ENCODE results near the gene RB1. TPM values are rescaled to one million over a fixed set of nuclear protein-coding genes. Genes with fewer than 3 reads are reported as not detected.

RB1 gene
- polyA plus RNA-seq, 3 donors: 18.4 to 38.8 (median 29.9) TPM

- intact Hi-C loops (cut with micrococcal nuclease): loop anchor here (5.0 kb wide), 2 partner anchors 80 to 85 kb away; no protein-coding TSS in a partner anchor
- H3K9me3 Mint-ChIP-seq: peaks cover 0 to 2% (median 0%) of the 10 kb centered on the region in 7 donors
Measured at GRCh38 chr13:48492096-48492440, 188.5 kb downstream of the RB1 start.

GRCh38 chr13:48492470-48493065, 189.0 kb downstream of the RB1 start:
- Mint-ChIP-seq H3K9me3 (no peaks in the 10 kb centered on the region), H3K36me3 (peaks cover 42 to 52% of the 10 kb centered on the region in 2 donors), H3K27ac (no peak overlapping the region), H3K4me3 (no peak overlapping the region), H3K4me1 (peaks cover 45% of the 10 kb centered on the region), H3K27me3 (ENCODE audit: low read depth in 3 of 3) (no peaks in the 10 kb centered on the region)
- H3K9me3 ChIP-seq (replicated peaks in 1 of 2; ENCODE audit: control insufficient read depth in 1 of 2, insufficient read depth in 1 of 2, low read length in 2 of 2): no peaks in the 10 kb centered on the region
- H3K36me3 ChIP-seq (replicated peaks in 1 of 2; ENCODE audit: control insufficient read depth in 1 of 2, insufficient read depth in 2 of 2, low read length in 2 of 2): peaks cover 29 to 56% of the 10 kb centered on the region in 2 donors
- peak; percentile 84 to 91 (median 90) for DNase-seq
- H4K20me1 ChIP-seq (ENCODE audit: insufficient read depth, low read length): no peaks in the 10 kb centered on the region
- H3K27ac ChIP-seq (ENCODE audit: low read depth in 1 of 2, low read length in 2 of 2): peak overlapping the region; percentile 91 to 92
- intact Hi-C loops (cut with micrococcal nuclease): loop anchor here (5.0 kb wide), 2 partner anchors 80 to 85 kb away; no protein-coding TSS in a partner anchor
- H3K4me1 ChIP-seq (ENCODE audit: control insufficient read depth in 1 of 2, insufficient read depth in 2 of 2, low read length in 2 of 2): peaks cover 62 to 77% of the 10 kb centered on the region in 2 donors
- H3K4me2 ChIP-seq (replicated peaks; ENCODE audit: extremely low read depth, low read length, poor library complexity, severe bottlenecking): peak overlapping the region; percentile 73
- TF ChIP-seq CTCF (IDR thresholded peaks at IDR 0.05): no peak
- H3K9ac ChIP-seq (ENCODE audit: insufficient read depth, low read length, poor library complexity, severe bottlenecking): peak overlapping the region; percentile 63
- peak overlapping the region; percentile 41 for H2AFZ ChIP-seq (ENCODE audit: insufficient read depth, low read depth, low read length, poor library complexity, severe bottlenecking)
- peaks cover 39% of the 10 kb centered on the region for H3K79me2 ChIP-seq (ENCODE audit: insufficient read depth, low read length)
- no peaks in the 10 kb centered on the region for H3K27me3 ChIP-seq (ENCODE audit: control insufficient read depth in 2 of 2, insufficient read depth in 2 of 2, low read length in 2 of 2)
- under 1% methylated on average over 16 of the region's 16 CpGs for WGBS (ENCODE audit: insufficient coverage)
- peak overlapping the region; percentile 34 to 69 (median 36) for H3K4me3 ChIP-seq (replicated peaks in 1 of 3; ENCODE audit: low read depth in 2 of 3, low read length in 3 of 3)

More at GRCh38 chr13:48492096-48492440, 188.5 kb downstream of the RB1 start:
- H3K27me3 ChIP-seq (ENCODE audit: control insufficient read depth in 2 of 2, insufficient read depth in 2 of 2, low read length in 2 of 2): no peaks in the 10 kb centered on the region
- WGBS (ENCODE audit: insufficient coverage): 0% methylated on average over 1 of the region's 1 CpG
- peaks cover 42 to 53% of the 10 kb centered on the region in 2 donors for H3K36me3 Mint-ChIP-seq
- no peaks in the 10 kb centered on the region for H3K27me3 Mint-ChIP-seq (ENCODE audit: low read depth in 3 of 3)
- H3K79me2 ChIP-seq (ENCODE audit: insufficient read depth, low read length): peaks cover 39% of the 10 kb centered on the region
- H3K4me2 ChIP-seq (replicated peaks; ENCODE audit: extremely low read depth, low read length, poor library complexity, severe bottlenecking): peak overlapping the region; percentile 73
- no peaks in the 10 kb centered on the region for H3K9me3 ChIP-seq (replicated peaks in 1 of 2; ENCODE audit: control insufficient read depth in 1 of 2, insufficient read depth in 1 of 2, low read length in 2 of 2)
- peak overlapping the region; percentile 63 for H3K9ac ChIP-seq (ENCODE audit: insufficient read depth, low read length, poor library complexity, severe bottlenecking)
- H3K4me1 ChIP-seq (ENCODE audit: control insufficient read depth in 1 of 2, insufficient read depth in 2 of 2, low read length in 2 of 2): peaks cover 62 to 81% of the 10 kb centered on the region in 2 donors
- H3K27ac ChIP-seq (ENCODE audit: low read depth in 1 of 2, low read length in 2 of 2): peak overlapping the region; percentile 91 to 92
- H3K4me3 Mint-ChIP-seq: no peak overlapping the region
- no peak for TF ChIP-seq CTCF (IDR thresholded peaks at IDR 0.05)
- H3K27ac Mint-ChIP-seq: no peak overlapping the region
- peak overlapping the region; percentile 41 for H2AFZ ChIP-seq (ENCODE audit: insufficient read depth, low read depth, low read length, poor library complexity, severe bottlenecking)
- peak; percentile 62 to 70 (median 66) for DNase-seq
- peaks cover 46% of the 10 kb centered on the region for H3K4me1 Mint-ChIP-seq
- H3K36me3 ChIP-seq (replicated peaks in 1 of 2; ENCODE audit: control insufficient read depth in 1 of 2, insufficient read depth in 2 of 2, low read length in 2 of 2): peaks cover 30 to 56% of the 10 kb centered on the region in 2 donors
- no peaks in the 10 kb centered on the region for H4K20me1 ChIP-seq (ENCODE audit: insufficient read depth, low read length)
- peak overlapping the region; percentile 34 to 69 (median 36) for H3K4me3 ChIP-seq (replicated peaks in 1 of 3; ENCODE audit: low read depth in 2 of 3, low read length in 3 of 3)
